Peyer's patch (tissue), 4 donors: Measurements from ENCODE around the gene RPS14.

ENCODE experiments used
- POLR2A ChIP-seq, 2 donors: fragments of 450-650 bp; IDR thresholded peaks; one replicate each; pipeline ENCODE4 v1.5.1; 2017; ENCODE audit warnings: antibody characterized with exemption in 2 of 2, mild to moderate bottlenecking in 2 of 2, moderate library complexity in 2 of 2
- TF ChIP-seq, protein P1 (sequence below), 6 experiments: fragments of 450-650 bp in 4 of 6; fragments of 200-600 bp in 2 of 6; sonication (generic) in 1 of 6; IDR thresholded peaks; one replicate each; pipeline ENCODE4 v1.5.1; 2017 to 2019; ENCODE audit warnings: antibody characterized with exemption in 6 of 6, mild to moderate bottlenecking in 3 of 6, moderate library complexity in 1 of 6

DNA sequence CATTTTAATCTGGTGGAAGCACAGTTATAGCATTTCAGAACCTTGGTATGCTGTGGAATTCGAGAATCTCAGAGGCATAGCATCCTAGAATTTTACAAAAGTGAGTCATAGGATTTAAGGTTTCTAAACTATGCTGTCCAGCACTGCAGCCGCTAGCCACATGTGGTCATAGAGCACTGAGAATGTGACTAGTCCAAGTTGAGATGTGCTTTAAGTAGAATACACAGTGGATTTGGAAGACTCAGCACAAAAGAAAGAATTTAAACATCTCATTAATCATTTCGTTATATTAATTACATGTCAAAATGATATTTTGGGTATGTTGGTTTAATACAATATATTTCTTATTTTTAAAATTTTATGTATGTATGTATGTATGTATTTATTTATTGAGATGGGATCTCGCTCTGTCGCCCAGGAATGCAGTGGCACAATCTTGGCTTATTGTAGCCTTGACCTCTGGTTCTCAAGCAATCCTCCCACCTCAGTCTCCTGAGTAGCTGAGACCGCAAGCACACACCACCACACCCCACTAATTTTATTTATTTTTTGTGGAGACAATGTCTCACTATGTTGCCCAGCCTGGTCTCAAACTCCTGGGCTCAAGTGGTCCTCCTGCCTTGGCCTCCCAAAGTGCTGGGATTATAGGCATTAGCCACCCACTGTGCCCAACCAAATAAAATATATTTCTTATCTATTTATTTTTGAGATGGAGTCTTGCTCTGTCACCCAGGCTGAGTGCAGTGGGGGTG lies 20.4 kb upstream of the RPS14 start:
- TF ChIP-seq, protein P1, sequence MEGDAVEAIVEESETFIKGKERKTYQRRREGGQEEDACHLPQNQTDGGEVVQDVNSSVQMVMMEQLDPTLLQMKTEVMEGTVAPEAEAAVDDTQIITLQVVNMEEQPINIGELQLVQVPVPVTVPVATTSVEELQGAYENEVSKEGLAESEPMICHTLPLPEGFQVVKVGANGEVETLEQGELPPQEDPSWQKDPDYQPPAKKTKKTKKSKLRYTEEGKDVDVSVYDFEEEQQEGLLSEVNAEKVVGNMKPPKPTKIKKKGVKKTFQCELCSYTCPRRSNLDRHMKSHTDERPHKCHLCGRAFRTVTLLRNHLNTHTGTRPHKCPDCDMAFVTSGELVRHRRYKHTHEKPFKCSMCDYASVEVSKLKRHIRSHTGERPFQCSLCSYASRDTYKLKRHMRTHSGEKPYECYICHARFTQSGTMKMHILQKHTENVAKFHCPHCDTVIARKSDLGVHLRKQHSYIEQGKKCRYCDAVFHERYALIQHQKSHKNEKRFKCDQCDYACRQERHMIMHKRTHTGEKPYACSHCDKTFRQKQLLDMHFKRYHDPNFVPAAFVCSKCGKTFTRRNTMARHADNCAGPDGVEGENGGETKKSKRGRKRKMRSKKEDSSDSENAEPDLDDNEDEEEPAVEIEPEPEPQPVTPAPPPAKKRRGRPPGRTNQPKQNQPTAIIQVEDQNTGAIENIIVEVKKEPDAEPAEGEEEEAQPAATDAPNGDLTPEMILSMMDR (IDR thresholded peaks at IDR 0.05), result no peak
- TF ChIP-seq POLR2A (IDR thresholded peaks at IDR 0.05), result no peak
